K562 (cell line): ENCODE data around the gene SEMA3A.

Experiments used
- BACH1 ChIP-seq: fragments of 200-800 bp; sonication (Bioruptor generic); IDR thresholded peaks from 2 replicates; pipeline ENCODE4 v1.6.1; 2016; ENCODE audit warnings: missing genetic modification characterization, missing compliant biosample characterization
- CEBPB ChIP-seq: fragments of 450-650 bp; IDR thresholded peaks from 2 replicates; pipeline ENCODE4 v1.6.1; 2016; ENCODE audit warnings: missing genetic modification characterization, missing compliant biosample characterization
- CHD4 ChIP-seq: fragments of 200-600 bp; sonication (generic); IDR thresholded peaks from 3 replicates; pipeline ENCODE4 v1.6.1; 2012; ENCODE audit warnings: low read depth, mild to moderate bottlenecking, mixed read lengths, low read length, inconsistent platforms; ENCODE audit not compliant: insufficient read depth, insufficient replicate concordance, poor library complexity, severe bottlenecking
- CTCF ChIP-seq, 3 experiments: IDR thresholded peaks in 2 of 3; conservative IDR thresholded peaks in 1 of 3; 2 replicates each; pipeline ENCODE4 v1.5.1; 2011 to 2012; ENCODE audit warnings: low read length in 3 of 3, mild to moderate bottlenecking in 3 of 3, control low read depth in 2 of 3, improper control_type of control experiment in 1 of 3, inconsistent platforms in 1 of 3, low read depth in 1 of 3, mixed read lengths in 1 of 3, moderate library complexity in 1 of 3; ENCODE audit not compliant: insufficient read depth in 2 of 3
- L3MBTL2 ChIP-seq: fragments of 450-650 bp; IDR thresholded peaks from 2 replicates; pipeline ENCODE4 v1.6.1; 2016; ENCODE audit warnings: mild to moderate bottlenecking, moderate library complexity
- SMC3 ChIP-seq: conservative IDR thresholded peaks from 2 replicates; pipeline ENCODE4 v1.6.1; 2011; ENCODE audit warnings: low read depth, low read length, improper control_type of control experiment; ENCODE audit not compliant: insufficient read depth
- USF2 ChIP-seq: sonication (generic); formaldehyde crosslinking; IDR thresholded peaks from 2 replicates; pipeline ENCODE4 v1.5.0; 2020; ENCODE audit warnings: missing genetic modification reagents
- ZNF354B ChIP-seq: fragments of 250-450 bp; sonication (Bioruptor Pico); IDR thresholded peaks from 2 replicates; pipeline ENCODE4 v1.4.0; 2020

GRCh38 chr7:84009782-84010181, 184.8 kb downstream of the SEMA3A start:
- TF ChIP-seq L3MBTL2 (no peak), CTCF (IDR thresholded peaks at IDR 0.05 in 2 of 3, conservative IDR thresholded peaks at IDR 0.05 in 1 of 3; ENCODE audit: insufficient read depth in 2 of 3, low read depth in 1 of 3, low read length in 3 of 3) (no peak), ZNF354B (CRISPR knock-in tag) (no peak), CEBPB (tag) (no peak), CHD4 (no peak), SMC3 (no peak), BACH1 (no peak), USF2 (CRISPR knock-in tag) (no peak)
